Kidney tubule cell (primary cell): ENCODE results near the gene PITHD1.
A peak's percentile ranks its signal among the peaks of the same experiment; 100 is the strongest.
"Not testable (repeated sequence)": the region's sequence is repeated elsewhere in the genome, so short reads cannot be mapped to it uniquely, and the experiment has no call there.

Source experiments
- DNase-seq: peaks from one replicate; pipeline ENCODE4 v3.0.0-alpha.2; 2018; ENCODE audit warnings: low spot score

Gene PITHD1

GRCh38 chr1:23799255-23799569 is 21.0 kb downstream of the PITHD1 start:
- no peak for DNase-seq

- peak; percentile 97 for DNase-seq
Observed at GRCh38 chr1:23799570-23800399, 21.6 kb downstream of the PITHD1 start.

- peak; percentile 97 for DNase-seq
Observed at GRCh38 chr1:23800400-23801337, 22.5 kb downstream of the PITHD1 start, which contains the start of gene GALE. TSS of gene GALE (minus strand) at chr1:23800754. CDS start at chr1:23799007, 1,747 bp downstream.

GRCh38 chr1:23801338-23801748 is 23.1 kb downstream of the PITHD1 start:
- no peak for DNase-seq

- no peak for DNase-seq
Observed at GRCh38 chr1:23801876-23802275, 23.7 kb downstream of the PITHD1 start.

GRCh38 chr1:23802809-23803342 is 24.7 kb downstream of the PITHD1 start:
- DNase-seq = not testable (repeated sequence)

- DNase-seq = no peak
Observed at GRCh38 chr1:23803674-23804073, 25.5 kb downstream of the PITHD1 start.

- DNase-seq = no peak
Observed at GRCh38 chr1:23804183-23804835, 26.1 kb downstream of the PITHD1 start.

- DNase-seq = no peak
Observed at GRCh38 chr1:23805025-23805424, 26.8 kb downstream of the PITHD1 start.

GRCh38 chr1:23806280-23806679 is 28.1 kb downstream of the PITHD1 start:
- DNase-seq = no peak

- DNase-seq = no peak
Observed at GRCh38 chr1:23807453-23807852, 29.2 kb downstream of the PITHD1 start.

- peak; percentile 76 for DNase-seq
Observed at GRCh38 chr1:23809751-23810171, 31.5 kb downstream of the PITHD1 start.

- DNase-seq = peak; percentile 61
Observed at GRCh38 chr1:23810818-23811540, 32.8 kb downstream of the PITHD1 start.

GRCh38 chr1:23814016-23814415 is 35.8 kb downstream of the PITHD1 start:
- no peak for DNase-seq

- DNase-seq = no peak
Observed at GRCh38 chr1:23816361-23816760, 38.1 kb downstream of the PITHD1 start.

- no peak for DNase-seq
Observed at GRCh38 chr1:23816906-23817305, 38.7 kb downstream of the PITHD1 start.

- DNase-seq = no peak
Observed at GRCh38 chr1:23817633-23818032, 39.4 kb downstream of the PITHD1 start.

- no peak for DNase-seq
Observed at GRCh38 chr1:23823767-23824166, 45.5 kb downstream of the PITHD1 start.

GRCh38 chr1:23824711-23825075 is 46.5 kb downstream of the PITHD1 start:
- DNase-seq = no peak

GRCh38 chr1:23825076-23825761 is 47.0 kb downstream of the PITHD1 start, which contains the start of gene HMGCL:
TSS of gene HMGCL (minus strand) at chr1:23825429. CDS start at chr1:23825415, 14 bp downstream.
- DNase-seq = peak; percentile 89
